ENCODE data around the gene SLC25A13. TPM values are rescaled to one million over a fixed set of nuclear protein-coding genes. Genes with fewer than 3 reads are reported as not detected.

The SLC25A13 gene
- total RNA-seq, 1 experiment from 2014 or later, result 71.7 TPM

DNA sequence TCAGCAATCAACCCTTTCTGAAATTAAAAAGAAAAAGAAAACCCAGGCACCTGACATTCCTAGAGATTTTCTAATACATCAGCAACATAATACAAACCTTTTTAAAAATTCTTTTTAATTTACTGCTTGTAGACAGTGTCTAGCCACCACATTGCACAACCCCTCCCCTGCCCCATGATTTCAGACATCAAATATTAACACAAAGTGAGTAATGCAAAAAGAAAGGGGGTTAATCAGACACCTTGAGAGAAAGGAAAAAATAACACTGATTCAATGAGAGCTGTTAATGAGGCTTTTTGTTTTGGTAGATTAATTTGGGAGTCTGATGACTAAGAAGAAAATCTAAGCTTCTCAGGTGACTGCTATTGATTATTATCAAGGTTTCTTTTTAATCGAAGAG is 55.3 kb downstream of the SLC25A13 start:
- Histone ChIP-seq H3T11ph (ENCODE audit: low read length) (no peak overlapping the region), H3K27ac (ENCODE audit: insufficient read length, low read depth, low read length) (no peak overlapping the region), H3K27me3 (ENCODE audit: insufficient read depth, low read length) (no peaks in the 10 kb centered on the region), H3K23ac (ENCODE audit: insufficient read length, low read depth, low read length) (no peak overlapping the region), H3K9me3 (ENCODE audit: control insufficient read depth, low read depth, low read length) (no peaks in the 10 kb centered on the region), H3K56ac (ENCODE audit: insufficient read length, low read depth, low read length) (no peak overlapping the region), H2BK5ac (ENCODE audit: insufficient read length, low read length) (no peak overlapping the region), H4K8ac (replicated peaks; ENCODE audit: insufficient read length, low read depth, low read length) (no peak overlapping the region), H3K23me2 (ENCODE audit: insufficient read length, low read depth, low read length, poor library complexity, severe bottlenecking) (no peaks in the 10 kb centered on the region), H2BK20ac (ENCODE audit: low read depth, low read length, poor library complexity, severe bottlenecking) (no peak overlapping the region), H4K5ac (ENCODE audit: insufficient read length, low read depth, low read length) (no peak overlapping the region), H3K9ac (ENCODE audit: extremely low read depth, insufficient read length, low read length) (no peak overlapping the region), H2BK15ac (ENCODE audit: low read depth, low read length) (no peak overlapping the region), H3K79me1 (ENCODE audit: insufficient read depth, low read depth, low read length, poor library complexity, severe bottlenecking) (no peaks in the 10 kb centered on the region), H3K4me2 (ENCODE audit: insufficient read depth, insufficient read length, low read length) (no peak overlapping the region), H2AK5ac (ENCODE audit: insufficient read length, low read length) (no peak overlapping the region), H2BK12ac (ENCODE audit: insufficient read length, low read depth, low read length) (no peak overlapping the region), H3K14ac (ENCODE audit: insufficient read depth, low read length) (no peak overlapping the region), H3K79me2 (ENCODE audit: insufficient read depth, low read length) (no peaks in the 10 kb centered on the region), H4K20me1 (ENCODE audit: control insufficient read depth, insufficient read depth, insufficient read length) (no peaks in the 10 kb centered on the region), H4K91ac (ENCODE audit: insufficient read length, low read depth, low read length) (no peak overlapping the region), H3K4me1 (ENCODE audit: insufficient read depth, low read length) (no peaks in the 10 kb centered on the region), H3K18ac (ENCODE audit: insufficient read length, low read depth, low read length) (no peak overlapping the region), H2AFZ (ENCODE audit: low read length) (no peak overlapping the region), H3K4ac (ENCODE audit: low read depth, low read length) (no peak overlapping the region), H2BK120ac (ENCODE audit: low read depth, low read length, poor library complexity, severe bottlenecking) (no peak overlapping the region)
- no peak for DNase-seq
- WGBS (ENCODE audit: extremely low coverage, insufficient read length, low lambda C conversion rate), result no CpG with 5 or more reads among the region's 1 CpG
- TF ChIP-seq, protein P1, sequence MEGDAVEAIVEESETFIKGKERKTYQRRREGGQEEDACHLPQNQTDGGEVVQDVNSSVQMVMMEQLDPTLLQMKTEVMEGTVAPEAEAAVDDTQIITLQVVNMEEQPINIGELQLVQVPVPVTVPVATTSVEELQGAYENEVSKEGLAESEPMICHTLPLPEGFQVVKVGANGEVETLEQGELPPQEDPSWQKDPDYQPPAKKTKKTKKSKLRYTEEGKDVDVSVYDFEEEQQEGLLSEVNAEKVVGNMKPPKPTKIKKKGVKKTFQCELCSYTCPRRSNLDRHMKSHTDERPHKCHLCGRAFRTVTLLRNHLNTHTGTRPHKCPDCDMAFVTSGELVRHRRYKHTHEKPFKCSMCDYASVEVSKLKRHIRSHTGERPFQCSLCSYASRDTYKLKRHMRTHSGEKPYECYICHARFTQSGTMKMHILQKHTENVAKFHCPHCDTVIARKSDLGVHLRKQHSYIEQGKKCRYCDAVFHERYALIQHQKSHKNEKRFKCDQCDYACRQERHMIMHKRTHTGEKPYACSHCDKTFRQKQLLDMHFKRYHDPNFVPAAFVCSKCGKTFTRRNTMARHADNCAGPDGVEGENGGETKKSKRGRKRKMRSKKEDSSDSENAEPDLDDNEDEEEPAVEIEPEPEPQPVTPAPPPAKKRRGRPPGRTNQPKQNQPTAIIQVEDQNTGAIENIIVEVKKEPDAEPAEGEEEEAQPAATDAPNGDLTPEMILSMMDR (conservative IDR thresholded peaks at IDR 0.05), result no peak
- Mint-ChIP-seq H3K36me3 (ENCODE audit: insufficient read depth in 1 of 3, low read depth in 3 of 3) (peaks cover 8 to 16% (median 10%) of the 10 kb centered on the region in 3 experiments), H3K27ac (no peak overlapping the region), H3K4me1 (peaks cover 9% of the 10 kb centered on the region in 2 experiments; a peak in 3 of 4 replicates), H3K9me3 (no peaks in the 10 kb centered on the region; a peak in 1 of 5 replicates), H3K4me3 (no peak overlapping the region), H3K27me3 (ENCODE audit: low read depth) (no peaks in the 10 kb centered on the region)

Measured in H9 (cell line).